Retinal pigment epithelial cell (primary cell): ENCODE data around the gene DHRS7.

Source experiments
- DNase-seq: peaks from one replicate; pipeline ENCODE4 v3.0.0-alpha.2; 2010; ENCODE audit warnings: low read depth
- H3K4me3 ChIP-seq: 2 replicates; pipeline ENCODE4 v1.5.1; 2011; ENCODE audit warnings: mild to moderate bottlenecking, low read length, control low read depth, moderate library complexity
- CTCF ChIP-seq: conservative IDR thresholded peaks from 2 replicates; pipeline ENCODE4 v1.5.1; 2011; ENCODE audit warnings: low read depth, low read length, control low read depth, inconsistent platforms

The DHRS7 gene

GRCh38 chr14:60133487-60133886 is 31.7 kb downstream of the DHRS7 start:
- no peak for DNase-seq
- no peak overlapping the region for H3K4me3 ChIP-seq
- no peak for TF ChIP-seq CTCF

GRCh38 chr14:60125918-60126317 is 39.3 kb downstream of the DHRS7 start:
- no peak overlapping the region for H3K4me3 ChIP-seq
- no peak for DNase-seq
- TF ChIP-seq CTCF, result no peak

GRCh38 chr14:60116181-60116580 is 49.0 kb downstream of the DHRS7 start:
- no peak overlapping the region for H3K4me3 ChIP-seq
- DNase-seq, result no peak
- no peak for TF ChIP-seq CTCF

- no peak overlapping the region for H3K4me3 ChIP-seq
- no peak for DNase-seq
- no peak for TF ChIP-seq CTCF
These were observed 50.3 kb downstream of the DHRS7 start for GRCh38 chr14:60114881-60115280.

- no peak for DNase-seq
- TF ChIP-seq CTCF, result no peak
- no peak overlapping the region for H3K4me3 ChIP-seq
These were observed 53.5 kb downstream of the DHRS7 start for GRCh38 chr14:60111732-60112131.

- TF ChIP-seq CTCF, result no peak
- no peak for DNase-seq
- H3K4me3 ChIP-seq, result no peak overlapping the region
These were observed 57.7 kb downstream of the DHRS7 start for GRCh38 chr14:60107477-60107876.

GRCh38 chr14:60106339-60106738 is 58.9 kb downstream of the DHRS7 start:
- peak; percentile 51 for DNase-seq
- no peak overlapping the region for H3K4me3 ChIP-seq
- TF ChIP-seq CTCF, result no peak
